A673 (cell line): ENCODE results near the gene CABP4. TPM values are rescaled to one million over a fixed set of nuclear protein-coding genes. Genes with fewer than 3 reads are reported as not detected.

Experiments used
- BruUV-seq: library from RNA; stranded (reverse); fragments of 400-500 nt; replicated peaks from 2 replicates; lab custom pipeline; 2021; lab: Mats Ljungman, UMichigan
- CTCF ChIA-PET: fragments of 300-600 bp; sonication (Branson Sonifier 250); formaldehyde crosslinking; loops from one replicate; lab custom pipeline; 2022; ENCODE audit warnings: antibody characterized with exemption; lab: Charles Lee
- POLR2A ChIA-PET: fragments of 300-600 bp; sonication (Branson Sonifier 250); formaldehyde crosslinking; loops from one replicate; lab custom pipeline; 2022; ENCODE audit warnings: antibody characterized with exemption; ENCODE audit not compliant: low non-redundant PET; lab: Charles Lee
- DNase-seq: peaks from one replicate; pipeline ENCODE4 v3.0.0-alpha.2; 2015; ENCODE audit warnings: low spot score
- H3K27ac ChIP-seq: fragments of 200-600 bp; sonication (generic); 2 replicates; pipeline ENCODE4 v1.5.1; 2016; ENCODE audit warnings: mixed run types, low read depth, mild to moderate bottlenecking, mixed read lengths, antibody characterized with exemption, low read length; ENCODE audit not compliant: poor library complexity, severe bottlenecking
- H3K27me3 ChIP-seq: fragments of 200-600 bp; sonication (generic); replicated peaks from 2 replicates; pipeline ENCODE4 v1.6.1; 2017; ENCODE audit warnings: mixed run types, low read depth, mild to moderate bottlenecking, mixed read lengths, antibody characterized with exemption, low read length; ENCODE audit not compliant: insufficient read depth, poor library complexity
- H3K36me3 ChIP-seq: fragments of 200-600 bp; sonication (generic); 2 replicates; pipeline ENCODE4 v1.6.1; 2016; ENCODE audit warnings: mixed run types, mild to moderate bottlenecking, mixed read lengths, antibody characterized with exemption, low read length; ENCODE audit not compliant: insufficient read depth, poor library complexity, severe bottlenecking
- H3K4me1 ChIP-seq: fragments of 200-600 bp; sonication (generic); 2 replicates; pipeline ENCODE4 v1.6.1; 2017; ENCODE audit warnings: mixed run types, mild to moderate bottlenecking, mixed read lengths, antibody characterized with exemption, low read length; ENCODE audit not compliant: insufficient read depth, poor library complexity, severe bottlenecking
- H3K4me3 ChIP-seq: fragments of 200-600 bp; sonication (generic); 2 replicates; pipeline ENCODE4 v1.5.1; 2016; ENCODE audit warnings: low read depth, mixed run types, mild to moderate bottlenecking, mixed read lengths, low read length; ENCODE audit not compliant: poor library complexity, severe bottlenecking
- H3K9me3 ChIP-seq: fragments of 200-600 bp; sonication (generic); 2 replicates; pipeline ENCODE4 v1.6.1; 2016; ENCODE audit warnings: mixed run types, low read depth, mild to moderate bottlenecking, mixed read lengths, antibody characterized with exemption, low read length; ENCODE audit not compliant: poor library complexity, severe bottlenecking
- CTCF ChIP-seq: fragments of 300-800, 200-600 bp; sonication (generic); conservative IDR thresholded peaks from 2 replicates; pipeline ENCODE4 v1.5.1; 2017; ENCODE audit warnings: low read depth, mild to moderate bottlenecking, antibody characterized with exemption, low read length, moderate library complexity, mixed read lengths
- EZH2 ChIP-seq: fragments of 200-600 bp; sonication (generic); IDR thresholded peaks from 2 replicates; pipeline ENCODE4 v1.6.1; 2017; ENCODE audit warnings: borderline replicate concordance, low read depth, mild to moderate bottlenecking, mixed read lengths, antibody characterized with exemption, low read length; ENCODE audit not compliant: poor library complexity, severe bottlenecking
- intact Hi-C: fragments of 100-400 bp; cut with micrococcal nuclease; formaldehyde crosslinking; loops from one replicate; pipeline ENCODE4 v1.10.0; 2022; ENCODE audit not compliant: unreplicated experiment
- total RNA-seq: library from RNA; stranded (reverse); gene quantifications from 2 replicates; pipeline ENCODE4 v1.2.3, GENCODE V29; 2021

The CABP4 gene
- total RNA-seq, 1 experiment from 2014 or later: not detected

GRCh38 chr11:67466962-67467771, 12.0 kb downstream of the CABP4 start:
- H3K36me3 ChIP-seq: no peaks in the 10 kb centered on the region
- H3K4me1 ChIP-seq: peaks cover 11% of the 10 kb centered on the region
- no TSS peak for BruUV-seq
- intact Hi-C loops: no loop called here
- no peak for DNase-seq
- H3K9me3 ChIP-seq: no peaks in the 10 kb centered on the region
- ChIA-PET CTCF (no interaction called here), POLR2A (no interaction called here)
- no peaks in the 10 kb centered on the region for H3K27me3 ChIP-seq
- TF ChIP-seq EZH2 (no peak), CTCF (no peak)
- peak overlapping the region; percentile 84 for H3K4me3 ChIP-seq
- no peak overlapping the region for H3K27ac ChIP-seq

- no TSS peak for BruUV-seq
- POLR2A ChIA-PET: no interaction called here
- no peak for TF ChIP-seq CTCF
- TF ChIP-seq EZH2: no peak
- H3K4me3 ChIP-seq: peak overlapping the region; percentile 84
- intact Hi-C loops: no loop called here
- H3K27ac ChIP-seq: peak overlapping the region; percentile 84
- H3K36me3 ChIP-seq: no peaks in the 10 kb centered on the region
- no peaks in the 10 kb centered on the region for H3K9me3 ChIP-seq
- H3K4me1 ChIP-seq: peaks cover 11% of the 10 kb centered on the region
- no peaks in the 10 kb centered on the region for H3K27me3 ChIP-seq
- no peak for DNase-seq
- CTCF ChIA-PET: interaction anchor here (1.1 kb wide), 1 partner anchor 66 kb away, joined by 5 read pairs; the partner anchor contains the start of gene PPP1CA
Measured at GRCh38 chr11:67468056-67468455, 12.9 kb downstream of the CABP4 start.

- no peak for DNase-seq
- no peak for TF ChIP-seq CTCF
- no peak for TF ChIP-seq EZH2
- Histone ChIP-seq H3K4me3 (peak overlapping the region; percentile 84), H3K4me1 (peaks cover 11% of the 10 kb centered on the region), H3K9me3 (no peaks in the 10 kb centered on the region), H3K27me3 (no peaks in the 10 kb centered on the region), H3K27ac (peak overlapping the region; percentile 84), H3K36me3 (no peaks in the 10 kb centered on the region)
- POLR2A ChIA-PET: no interaction called here
- intact Hi-C loops: no loop called here
- CTCF ChIA-PET: interaction anchor here (1.1 kb wide), 1 partner anchor 67 kb away, joined by 5 read pairs; the partner anchor contains the start of gene PPP1CA
- no TSS peak for BruUV-seq
Measured at GRCh38 chr11:67468456-67468758, 13.3 kb downstream of the CABP4 start.
